Kidney (tissue), 14 donors: ENCODE measurements around the gene IQSEC1. TPM values are rescaled to one million over a fixed set of nuclear protein-coding genes. Genes with fewer than 3 reads are reported as not detected.

ENCODE experiments used
- DNase-seq, 5 donors: peaks; one replicate each; pipeline ENCODE4 v3.0.0-alpha.2; 2013 to 2020
- FAIRE-seq: peaks from 2 replicates; lab custom pipeline; 2012; peaks lifted over from hg19 to GRCh38; lab: Jason Lieb, UNC
- H3K27ac ChIP-seq, 2 donors: one replicate each; pipeline ENCODE4 v1.7.0; 2013; ENCODE audit warnings: low read depth in 2 of 2, low read length in 2 of 2, inconsistent platforms in 1 of 2
- H3K27me3 ChIP-seq: one replicate; pipeline ENCODE4 v1.7.1; 2013; ENCODE audit warnings: low read length, inconsistent platforms; ENCODE audit not compliant: control insufficient read depth, insufficient read depth
- H3K36me3 ChIP-seq, 3 donors: one replicate each; pipeline versions ENCODE4 v1.7.0 to v1.7.1; 2013; ENCODE audit warnings: low read length in 3 of 3, control low read depth in 1 of 3, inconsistent platforms in 1 of 3; ENCODE audit not compliant: insufficient read depth in 3 of 3, control insufficient read depth in 2 of 3
- H3K4me1 ChIP-seq, 3 donors: one replicate each; pipeline versions ENCODE4 v1.7.0 to v1.7.1; 2013; ENCODE audit warnings: low read length in 3 of 3, inconsistent platforms in 1 of 3, low read depth in 1 of 3; ENCODE audit not compliant: control insufficient read depth in 2 of 3, insufficient read depth in 2 of 3
- H3K4me3 ChIP-seq, 3 donors: one replicate each; pipeline versions ENCODE4 v1.7.0 to v1.8.1; 2013; ENCODE audit warnings: low read length in 3 of 3, control low read depth in 1 of 3, inconsistent platforms in 1 of 3
- H3K9ac ChIP-seq, 3 donors: one replicate each; pipeline versions ENCODE4 v1.7.0 to v1.7.1; 2013; ENCODE audit warnings: low read length in 3 of 3, control low read depth in 1 of 3, inconsistent platforms in 1 of 3
- H3K9me3 ChIP-seq, 3 donors: one replicate each; pipeline versions ENCODE4 v1.7.0 to v1.7.1; 2013; ENCODE audit warnings: low read length in 3 of 3, control low read depth in 1 of 3, inconsistent platforms in 1 of 3; ENCODE audit not compliant: control insufficient read depth in 2 of 3, insufficient read depth in 1 of 3
- intact Hi-C: fragments of 100-400 bp; cut with DNase I; formaldehyde crosslinking; loops from one replicate; pipeline ENCODE4 v1.11.1; 2022
- polyA plus RNA-seq: library from polyadenylated mRNA; stranded (reverse); fragments of 350-450 nt; fragmentation: Illumina TruSeq; extraction: RNeasy Lipid Tissue Mini Kit (QIAGEN cat#74804); gene quantifications from one replicate; pipeline ENCODE4 v1.2.3, GENCODE V29; 2014; ENCODE audit warnings: low read depth, low replicate concordance; ENCODE audit not compliant: insufficient read depth
- total RNA-seq: library from RNA; stranded (reverse); fragmentation: NEBNext Ultra II Directional; extraction: Animal tissue kit (Norgen Biotek cat#: 25700); gene quantifications from one replicate; pipeline ENCODE4 v1.2.1, GENCODE V29; 2021
- TF ChIP-seq, protein P1 (sequence below): IDR thresholded peaks from 3 replicates; pipeline ENCODE4 v1.5.1; 2012; ENCODE audit warnings: mild to moderate bottlenecking, moderate library complexity, borderline replicate concordance; ENCODE audit not compliant: insufficient read depth; ENCODE audit errors: extremely low read depth
- donor health status: control.
- donor health status: control.
- donor health status: control.
- donor health status: control.
- donor health status: control.
- donor health status: DM: yes; HTN: yes; CAD: no.
- donor health status: Normal renal cell carcinoma (clear cell type).

The IQSEC1 gene
- total and polyA plus RNA-seq, 2 donors from 2014 or later: 15.1 to 45.7 TPM

DNA sequence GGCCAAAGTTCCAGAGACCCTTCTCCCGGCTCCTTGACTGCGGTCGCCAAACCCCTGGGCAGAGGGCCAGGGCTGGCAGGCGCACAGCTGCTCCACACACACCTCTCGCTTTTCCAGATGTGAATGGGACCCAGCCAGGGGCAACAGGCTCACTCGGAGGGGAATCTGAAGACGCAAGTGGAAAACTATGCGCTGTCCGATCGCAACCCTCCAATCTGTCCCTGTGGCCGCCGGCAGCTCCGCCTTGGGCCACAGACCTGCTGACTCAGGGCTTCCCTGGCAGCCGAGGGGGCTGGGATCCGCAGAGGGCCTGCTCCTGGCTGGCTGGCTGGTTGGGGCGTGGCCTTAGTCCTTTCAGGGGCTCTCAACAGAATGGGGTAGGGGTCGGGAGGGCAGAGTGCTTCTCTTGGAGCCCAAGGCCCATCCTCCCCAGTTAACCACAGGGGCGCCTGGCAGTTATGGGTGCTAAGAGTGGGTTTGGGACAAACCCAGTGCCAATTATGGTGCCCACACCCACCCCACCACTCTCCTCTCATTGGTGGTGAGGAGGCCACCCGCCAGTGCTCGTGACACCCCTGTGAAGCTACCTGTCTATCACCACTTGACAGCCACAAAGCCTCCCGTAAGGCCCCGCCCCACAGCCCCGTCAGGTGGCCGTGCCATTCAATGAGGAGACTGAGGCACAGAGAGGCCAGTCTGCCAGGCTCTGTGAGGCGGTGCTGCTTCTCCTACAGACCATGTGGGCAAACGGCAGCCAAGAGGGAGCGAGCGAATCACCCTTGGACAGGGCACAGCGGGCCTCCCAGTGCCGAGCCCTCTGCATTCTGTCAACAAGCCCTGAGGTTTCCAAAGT lies 53.8 kb downstream of the IQSEC1 start:
- Histone ChIP-seq H3K9ac (no peak overlapping the region), H3K27me3 (no peaks in the 10 kb centered on the region), H3K4me1 (peaks cover 0 to 5% (median 0%) of the 10 kb centered on the region in 3 donors), H3K36me3 (no peaks in the 10 kb centered on the region), H3K27ac (no peak overlapping the region), H3K4me3 (no peak overlapping the region), H3K9me3 (no peaks in the 10 kb centered on the region)
- intact Hi-C loops: no loop called here
- FAIRE-seq (no peak), DNase-seq (peak; percentile 56 to 78 (median 62))
- TF ChIP-seq, protein P1, sequence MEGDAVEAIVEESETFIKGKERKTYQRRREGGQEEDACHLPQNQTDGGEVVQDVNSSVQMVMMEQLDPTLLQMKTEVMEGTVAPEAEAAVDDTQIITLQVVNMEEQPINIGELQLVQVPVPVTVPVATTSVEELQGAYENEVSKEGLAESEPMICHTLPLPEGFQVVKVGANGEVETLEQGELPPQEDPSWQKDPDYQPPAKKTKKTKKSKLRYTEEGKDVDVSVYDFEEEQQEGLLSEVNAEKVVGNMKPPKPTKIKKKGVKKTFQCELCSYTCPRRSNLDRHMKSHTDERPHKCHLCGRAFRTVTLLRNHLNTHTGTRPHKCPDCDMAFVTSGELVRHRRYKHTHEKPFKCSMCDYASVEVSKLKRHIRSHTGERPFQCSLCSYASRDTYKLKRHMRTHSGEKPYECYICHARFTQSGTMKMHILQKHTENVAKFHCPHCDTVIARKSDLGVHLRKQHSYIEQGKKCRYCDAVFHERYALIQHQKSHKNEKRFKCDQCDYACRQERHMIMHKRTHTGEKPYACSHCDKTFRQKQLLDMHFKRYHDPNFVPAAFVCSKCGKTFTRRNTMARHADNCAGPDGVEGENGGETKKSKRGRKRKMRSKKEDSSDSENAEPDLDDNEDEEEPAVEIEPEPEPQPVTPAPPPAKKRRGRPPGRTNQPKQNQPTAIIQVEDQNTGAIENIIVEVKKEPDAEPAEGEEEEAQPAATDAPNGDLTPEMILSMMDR: no peak

DNA sequence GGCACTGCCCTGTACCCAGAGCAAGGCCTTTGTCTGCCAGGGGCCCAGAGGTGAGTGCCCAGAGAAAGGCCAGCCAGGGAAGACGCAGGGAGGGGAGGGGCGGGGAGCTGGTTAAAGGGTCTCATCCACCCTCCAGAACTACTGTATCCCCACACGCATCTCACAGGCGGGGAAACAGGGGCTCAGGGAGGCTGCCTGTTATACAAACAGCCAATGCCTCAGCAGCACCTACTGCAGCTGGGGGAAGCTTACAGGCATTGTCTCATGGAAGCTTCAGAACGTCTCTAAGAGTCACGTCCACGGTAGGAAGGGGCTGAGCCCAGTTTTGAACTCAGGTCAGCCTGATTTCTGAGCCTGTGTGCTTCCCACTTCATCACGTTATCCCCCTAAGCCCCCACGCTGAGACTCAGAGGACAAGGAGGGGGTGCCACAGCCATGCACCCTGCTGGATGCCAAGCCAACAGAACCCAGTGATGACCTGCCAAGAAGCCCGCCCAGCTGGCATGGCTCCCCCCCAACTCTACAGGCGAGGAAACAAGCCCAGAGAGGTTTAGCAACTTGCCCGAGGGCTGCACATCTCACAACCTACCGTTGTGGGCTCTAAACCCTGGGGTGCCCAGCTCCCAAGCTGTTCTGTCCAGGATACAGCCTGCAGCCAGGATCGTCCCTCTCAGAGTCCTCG lies 54.5 kb downstream of the IQSEC1 start:
- intact Hi-C loops: no loop called here
- no peak overlapping the region for H3K9ac ChIP-seq
- no peak overlapping the region for H3K4me3 ChIP-seq
- TF ChIP-seq, protein P1: no peak
- FAIRE-seq: no peak
- H3K36me3 ChIP-seq: no peaks in the 10 kb centered on the region
- H3K9me3 ChIP-seq: no peaks in the 10 kb centered on the region
- peak in 1 of 5 donors; percentile 69 for DNase-seq
- H3K27ac ChIP-seq: no peak overlapping the region
- no peaks in the 10 kb centered on the region for H3K27me3 ChIP-seq
- peaks cover 0 to 5% (median 0%) of the 10 kb centered on the region in 3 donors for H3K4me1 ChIP-seq

DNA sequence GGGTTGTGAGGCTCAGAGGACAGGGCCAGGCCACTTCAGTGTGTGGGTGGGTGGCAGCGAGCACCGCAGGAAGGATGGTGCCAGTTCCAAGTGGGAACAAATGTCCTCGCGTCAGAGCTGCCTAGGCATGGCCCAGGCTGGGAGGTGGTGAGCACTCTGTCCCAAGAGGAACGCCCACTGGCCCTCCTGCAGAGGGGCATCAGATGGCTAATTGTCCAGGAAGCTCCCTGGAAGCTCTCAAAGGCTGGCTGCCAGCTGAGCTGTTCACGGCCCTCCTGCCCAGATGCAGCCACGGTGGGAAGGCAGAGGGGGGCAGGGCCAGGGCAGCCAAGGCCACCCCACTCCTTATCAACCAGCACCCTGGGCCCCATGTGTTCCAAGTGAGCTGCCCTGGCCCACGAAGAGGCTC lies 55.2 kb downstream of the IQSEC1 start:
- Histone ChIP-seq H3K36me3 (no peaks in the 10 kb centered on the region), H3K27ac (no peak overlapping the region), H3K9me3 (no peaks in the 10 kb centered on the region), H3K9ac (no peak overlapping the region), H3K27me3 (no peaks in the 10 kb centered on the region), H3K4me1 (peaks cover 0 to 5% (median 0%) of the 10 kb centered on the region in 3 donors), H3K4me3 (no peak overlapping the region)
- intact Hi-C loops: no loop called here
- TF ChIP-seq, protein P1: no peak
- DNase-seq (peak in 1 of 5 donors; percentile 63), FAIRE-seq (no peak)
